ENCODE results near the gene BET1L.
"Not testable (repeated sequence)": the region's sequence is repeated elsewhere in the genome, so short reads cannot be mapped to it uniquely, and the experiment has no call there.

BET1L gene

DNA sequence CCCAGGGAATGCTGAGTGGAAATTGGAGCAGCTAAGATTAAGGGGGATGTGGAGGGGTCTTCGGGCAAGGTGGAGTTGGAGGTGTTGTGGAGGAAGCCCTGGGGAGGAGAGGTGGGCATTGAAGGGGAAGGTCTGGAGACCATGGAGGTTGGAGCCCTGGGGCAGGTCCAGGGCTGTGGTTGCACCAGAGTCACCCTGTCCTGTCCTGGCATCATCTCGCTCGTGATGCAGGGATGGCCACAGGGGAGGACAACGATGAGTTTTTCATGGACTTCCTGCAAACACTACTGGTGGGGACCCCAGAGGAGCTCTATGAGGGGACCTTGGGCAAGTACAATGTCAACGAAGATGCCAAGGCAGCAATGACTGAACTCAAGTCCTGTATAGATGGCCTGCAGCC lies 13.7 kb downstream of the BET1L start:
- DNase-seq (ENCODE audit: low read depth) = not testable (repeated sequence)

DNA sequence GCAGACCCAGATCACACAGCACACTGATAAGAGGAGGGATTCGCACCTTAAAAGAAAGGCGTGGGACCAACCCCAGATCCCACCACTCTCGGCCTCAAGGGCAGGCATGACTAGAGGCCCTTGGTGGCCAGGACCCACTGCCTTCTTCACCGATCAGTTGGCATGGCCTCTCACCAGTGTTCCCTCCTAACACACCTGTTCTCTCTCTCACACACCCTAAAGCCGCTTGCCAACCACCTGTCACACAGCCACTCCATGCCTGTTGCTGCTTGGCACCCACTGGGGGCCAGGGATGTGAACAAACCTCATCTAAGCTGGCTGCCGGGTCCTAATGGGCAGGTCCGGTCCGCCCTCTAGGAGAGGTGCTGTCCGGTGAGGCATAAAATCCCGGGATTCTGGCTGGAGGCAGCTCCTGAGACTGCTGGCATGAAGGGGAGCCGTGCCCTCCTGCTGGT lies 14.5 kb downstream of the BET1L start, which contains the start of gene SCGB1C1:
Gene SCGB1C1 (plus strand): TSS at position 405 of the 455 bp plus-strand sequence. CDS start 22 bp downstream, at position 427.
- DNase-seq (ENCODE audit: low read depth) = not testable (repeated sequence)

DNA sequence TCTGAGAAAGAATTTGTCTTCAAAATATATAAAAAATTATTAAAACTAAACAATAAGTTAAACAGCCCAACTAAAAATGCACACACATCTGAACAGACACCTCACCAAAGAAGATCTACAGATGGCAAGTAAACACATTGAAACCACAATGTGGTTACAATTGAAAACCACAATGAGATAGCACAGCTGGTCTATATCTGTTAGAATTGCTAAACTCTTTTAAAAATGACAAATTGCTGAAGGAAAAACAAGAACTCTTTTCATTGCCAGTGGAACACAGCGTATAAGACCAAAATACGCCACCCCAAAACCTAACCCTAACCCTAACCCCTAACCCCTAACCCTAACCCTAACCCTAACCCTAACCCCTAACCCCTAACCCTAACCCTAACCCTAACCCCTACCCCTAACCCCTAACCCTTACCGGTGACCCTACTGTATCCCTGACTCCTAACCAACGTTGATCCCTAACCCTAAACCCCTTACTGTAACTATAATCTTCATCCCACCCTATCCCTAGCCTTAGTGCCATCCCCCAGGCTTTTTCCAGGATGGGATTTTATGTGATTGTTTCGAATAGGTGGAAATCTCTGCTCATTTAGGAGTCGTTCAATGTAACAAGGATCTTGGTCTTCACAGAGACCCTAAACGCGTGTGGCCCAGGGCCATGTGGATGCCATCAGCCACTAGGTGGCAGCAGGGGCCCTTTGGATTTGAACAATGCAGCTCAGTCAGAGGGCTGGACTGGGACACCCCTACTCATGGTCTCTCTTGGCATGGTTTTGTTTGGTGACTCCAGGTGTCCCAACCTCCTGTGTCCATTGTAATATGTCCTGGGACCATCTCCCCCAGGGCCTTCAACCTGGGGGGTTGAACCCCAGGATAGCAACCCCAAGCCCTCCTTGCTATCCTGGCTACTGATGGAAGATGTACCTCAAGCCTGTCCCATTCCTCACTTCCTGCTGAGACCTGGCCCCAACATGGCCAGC lies 15.4 kb downstream of the BET1L start:
- DNase-seq (ENCODE audit: low read depth) = not testable (repeated sequence)

DNA sequence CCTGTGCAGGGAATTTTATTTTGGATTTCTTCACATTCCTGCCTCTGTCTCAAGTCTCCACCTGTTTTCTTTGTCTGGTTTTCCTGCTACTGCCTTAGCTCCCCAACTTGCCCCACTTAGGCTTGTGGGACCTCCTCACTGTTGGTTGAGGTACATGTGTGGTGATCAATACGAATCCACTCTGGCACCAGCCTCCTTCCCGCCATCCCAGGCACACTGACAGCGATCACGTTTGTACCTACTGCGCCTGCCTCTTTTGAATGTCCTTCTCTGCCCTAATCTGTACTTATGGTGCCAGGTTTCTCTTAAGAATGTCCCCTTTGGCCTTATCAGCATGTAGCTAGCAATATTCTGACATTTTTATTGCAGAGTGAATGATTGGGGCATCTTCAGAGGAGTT lies 16.7 kb downstream of the BET1L start:
- not testable (repeated sequence) for DNase-seq (ENCODE audit: low read depth)

DNA sequence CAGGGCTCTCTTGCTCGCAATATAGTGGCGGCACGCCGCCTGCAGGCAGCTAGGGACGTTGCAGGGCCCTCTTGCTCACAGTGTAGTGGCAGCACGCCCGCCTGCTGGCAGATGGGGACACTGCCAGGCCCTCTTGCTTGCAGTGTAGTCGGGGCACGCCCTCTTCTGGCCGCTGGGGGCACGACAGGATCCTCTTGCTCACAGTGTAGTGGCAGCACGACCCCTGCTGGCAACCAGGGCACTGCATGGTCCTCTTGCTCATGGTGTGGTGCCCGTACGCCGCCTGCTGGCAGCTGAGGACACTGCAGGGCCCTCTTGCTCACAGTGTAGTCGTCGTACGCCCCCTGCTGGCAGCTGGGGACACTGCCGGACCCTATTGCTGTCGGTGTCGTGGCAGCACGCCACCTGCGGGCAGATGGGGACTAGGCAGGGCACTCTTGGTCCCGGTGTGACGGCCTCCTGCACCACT lies 17.3 kb downstream of the BET1L start:
- not testable (repeated sequence) for DNase-seq (ENCODE audit: low read depth)

DNA sequence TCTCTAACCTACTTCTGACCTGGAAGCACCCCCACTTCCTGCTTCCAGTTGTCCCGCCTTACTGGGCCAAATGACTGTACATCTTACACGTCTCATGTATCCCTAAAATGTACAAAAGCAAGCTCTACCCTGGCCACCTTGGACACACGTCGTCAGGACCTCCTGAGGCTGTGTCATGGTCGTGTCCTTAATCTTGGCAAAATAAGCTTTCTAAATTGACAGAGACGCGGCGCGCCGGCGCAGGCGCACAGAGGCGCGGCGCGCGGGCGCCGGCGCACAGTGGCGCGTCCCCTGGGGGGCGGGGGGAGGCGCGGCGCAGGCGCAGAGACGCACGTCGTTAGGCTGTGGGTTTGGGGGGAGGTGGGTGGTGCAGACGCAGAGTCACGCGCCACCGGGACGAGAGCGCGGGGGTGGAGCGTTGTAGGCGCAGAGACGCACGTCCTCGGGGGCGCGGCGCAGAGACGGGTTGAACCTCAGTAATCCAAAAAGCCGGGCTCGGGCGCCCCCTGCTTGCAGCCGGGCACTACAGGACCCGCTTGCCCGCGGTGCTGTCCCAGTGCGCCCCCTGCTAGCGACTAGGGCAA lies 17.9 kb downstream of the BET1L start:
- not testable (repeated sequence) for DNase-seq (ENCODE audit: low read depth)

DNA sequence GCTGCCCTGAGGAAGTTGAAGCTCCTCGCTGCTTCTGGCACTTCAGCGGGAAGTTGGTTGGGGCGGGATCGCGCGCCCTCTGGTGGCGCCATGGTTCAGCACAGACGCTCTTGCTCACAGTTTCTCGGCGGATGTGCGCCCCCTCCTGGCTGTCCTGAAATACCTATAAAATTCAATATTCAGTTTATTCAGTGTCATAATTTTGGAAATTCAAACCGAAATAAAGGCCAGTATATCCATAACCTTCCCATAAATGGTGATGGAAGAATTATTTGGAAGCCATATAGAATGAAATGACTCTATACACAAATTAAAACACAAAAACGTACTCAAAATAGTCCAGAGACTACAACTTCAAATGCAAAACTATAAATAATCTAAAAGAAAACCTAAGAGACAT lies 27.0 kb downstream of the BET1L start:
- not testable (repeated sequence) for DNase-seq (ENCODE audit: low read depth)
